Activated effector memory CD4-positive, alpha-beta T cell treated with Interleukin-2 at 50 U/mL for 16 hours (primary cell): ENCODE results near the gene DSC1.

Experiments used
- DNase-seq: peaks from one replicate; pipeline ENCODE4 v3.0.0-alpha.2; 2020

DSC1 gene

GRCh38 chr18:31102941-31103340 lies 59.7 kb downstream of the DSC1 start:
- no peak for DNase-seq

- DNase-seq, result no peak
Measured at GRCh38 chr18:31102025-31102684, 60.5 kb downstream of the DSC1 start, which contains the start of gene DSC2. Gene DSC2, minus strand, starts transcription at chr18:31102421. Its CDS starts 450 bp downstream, at chr18:31101971.

GRCh38 chr18:31101183-31102024 lies 61.3 kb downstream of the DSC1 start:
- DNase-seq, result no peak

- DNase-seq, result no peak
Measured at GRCh38 chr18:31100436-31101182, 62.0 kb downstream of the DSC1 start.

DNA sequence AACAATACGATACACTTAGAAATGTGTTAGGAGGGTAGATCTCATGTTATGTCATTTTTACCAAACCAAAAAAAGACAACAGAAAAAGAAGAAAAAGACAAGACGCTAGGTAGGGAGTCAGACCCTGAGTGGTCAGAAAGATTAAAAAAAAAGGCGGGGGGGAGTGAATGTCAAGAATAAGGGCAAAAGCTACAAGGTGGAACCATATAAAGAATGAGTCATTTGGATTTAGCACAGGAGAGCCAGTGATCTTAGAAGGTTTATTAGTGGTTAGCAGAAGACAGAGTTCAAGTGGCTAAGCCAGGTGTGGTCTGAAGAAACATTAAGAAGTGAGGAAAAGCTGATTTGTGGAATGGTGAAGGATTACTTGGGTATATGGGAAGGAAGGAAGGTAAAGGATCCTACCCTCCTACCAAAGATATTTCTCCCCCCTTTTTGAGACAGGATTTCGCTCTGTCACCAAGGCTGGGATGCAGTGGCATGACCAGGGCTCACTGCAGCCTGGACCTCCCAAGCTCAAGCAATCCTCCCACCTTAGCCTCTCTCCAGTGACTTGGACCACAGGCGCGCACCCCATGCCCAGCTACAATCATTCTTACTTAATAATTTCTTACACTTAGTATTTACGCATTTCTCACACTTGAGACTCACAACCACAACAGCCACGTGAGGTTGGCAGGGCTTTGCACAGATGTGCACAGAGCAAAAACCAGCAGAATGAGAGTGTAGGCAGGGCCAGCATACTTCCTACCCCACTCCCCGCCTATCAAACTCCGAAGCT lies 63.0 kb downstream of the DSC1 start:
- no peak for DNase-seq

GRCh38 chr18:31098878-31099277 lies 63.8 kb downstream of the DSC1 start:
- no peak for DNase-seq

DNA sequence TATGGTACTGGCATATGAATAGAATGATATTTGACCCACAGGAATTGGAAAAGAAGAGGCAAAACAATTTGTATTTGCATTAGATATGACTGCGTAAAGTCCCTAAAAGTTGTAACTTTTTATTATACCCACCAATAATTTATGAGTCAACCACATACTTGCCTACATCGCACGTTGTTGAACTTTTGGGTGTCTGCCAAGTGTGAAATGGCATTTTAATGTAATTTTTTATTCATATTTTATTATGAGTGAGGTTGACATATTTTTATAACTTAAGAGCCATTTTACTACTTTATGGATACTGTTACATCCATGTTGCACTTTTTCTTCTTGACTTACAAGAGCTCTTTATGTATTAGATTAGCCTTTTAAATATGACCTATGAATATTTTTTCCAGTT lies 65.0 kb downstream of the DSC1 start:
- DNase-seq, result no peak

GRCh38 chr18:31093880-31094279 lies 68.8 kb downstream of the DSC1 start:
- no peak for DNase-seq

- DNase-seq, result no peak
Measured at GRCh38 chr18:31093294-31093693, 69.4 kb downstream of the DSC1 start.

DNA sequence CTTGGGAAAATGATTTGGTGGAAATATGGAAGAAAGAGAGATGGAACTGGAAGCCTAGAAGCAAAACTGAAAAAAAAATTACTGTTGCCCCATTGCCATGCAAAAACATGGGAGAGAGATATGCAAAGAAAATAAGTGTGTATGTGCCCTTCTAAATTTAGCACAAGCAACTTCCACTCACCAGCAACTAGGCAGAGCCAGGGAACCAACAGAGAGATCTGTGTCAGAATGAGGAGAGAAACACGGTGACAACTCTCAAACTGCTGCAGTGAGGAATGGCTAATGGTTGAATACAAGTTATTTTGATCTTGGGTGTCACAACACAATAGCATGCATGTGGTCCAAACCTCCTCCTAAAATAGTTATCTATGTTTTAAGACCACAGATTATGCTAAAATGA lies 71.3 kb downstream of the DSC1 start:
- DNase-seq, result no peak

DNA sequence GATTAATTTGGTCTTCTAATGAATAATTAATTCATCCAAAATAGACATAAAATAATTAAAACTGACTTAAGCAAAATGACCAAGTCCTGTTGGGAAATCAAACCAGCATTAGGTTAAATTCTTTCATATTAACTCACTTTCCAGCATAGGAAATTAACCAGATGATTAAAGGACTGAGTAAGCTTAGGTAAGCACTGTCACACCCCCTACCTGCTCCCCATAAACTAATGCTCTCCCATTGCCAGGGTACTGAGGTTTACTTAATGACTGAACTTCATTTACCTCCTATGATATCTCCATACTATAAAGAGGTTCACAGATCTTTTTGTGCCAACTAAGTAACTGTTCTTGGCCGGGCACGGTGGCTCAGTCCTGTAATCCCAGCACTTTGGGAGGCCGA lies 74.1 kb downstream of the DSC1 start:
- DNase-seq, result no peak

GRCh38 chr18:31079973-31080372 lies 82.7 kb downstream of the DSC1 start:
- no peak for DNase-seq
